GM23248 (cell line): Measurements from ENCODE around the gene SLC9A5. TPM values are rescaled to one million over a fixed set of nuclear protein-coding genes. Genes with fewer than 3 reads are reported as not detected.

Source experiments
- DNase-seq: peaks from one replicate; pipeline ENCODE4 v3.0.0-alpha.2; 2015
- H2AFZ ChIP-seq: fragments of 200-600 bp; sonication (generic); 2 replicates; pipeline ENCODE4 v1.6.1; 2016; ENCODE audit warnings: antibody characterized with exemption
- H3F3A ChIP-seq: fragments of 200-600 bp; sonication (generic); 2 replicates; pipeline ENCODE4 v1.6.1; 2016; ENCODE audit warnings: mild to moderate bottlenecking, antibody characterized with exemption, mixed run types; ENCODE audit not compliant: insufficient read depth
- H3K27ac ChIP-seq: fragments of 200-600 bp; sonication (generic); 2 replicates; pipeline ENCODE4 v1.5.1; 2016; ENCODE audit warnings: mild to moderate bottlenecking
- H3K27me3 ChIP-seq: fragments of 200-600 bp; sonication (generic); replicated peaks from 2 replicates; pipeline ENCODE4 v1.6.1; 2016; ENCODE audit warnings: mild to moderate bottlenecking; ENCODE audit not compliant: insufficient read depth
- H3K36me3 ChIP-seq: fragments of 200-600 bp; sonication (generic); 2 replicates; pipeline ENCODE4 v1.6.1; 2016; ENCODE audit warnings: low read depth, mild to moderate bottlenecking
- H3K4me1 ChIP-seq: fragments of 200-600 bp; sonication (generic); 2 replicates; pipeline ENCODE4 v1.6.1; 2016; ENCODE audit warnings: mild to moderate bottlenecking; ENCODE audit not compliant: insufficient read depth
- H3K4me2 ChIP-seq: fragments of 200-600 bp; sonication (generic); one replicate; pipeline ENCODE4 v1.6.1; 2016; ENCODE audit warnings: mild to moderate bottlenecking; ENCODE audit not compliant: unreplicated experiment
- H3K4me3 ChIP-seq: fragments of 200-600 bp; sonication (generic); 2 replicates; pipeline ENCODE4 v1.5.1; 2016; ENCODE audit warnings: mild to moderate bottlenecking
- H3K79me2 ChIP-seq: fragments of 200-600 bp; sonication (generic); 2 replicates; pipeline ENCODE4 v1.6.1; 2016; ENCODE audit warnings: mild to moderate bottlenecking; ENCODE audit not compliant: insufficient read depth
- H3K9ac ChIP-seq: fragments of 200-600 bp; sonication (generic); 2 replicates; pipeline ENCODE4 v1.6.1; 2016; ENCODE audit warnings: mild to moderate bottlenecking
- H3K9me2 ChIP-seq: fragments of 200-600 bp; sonication (generic); 2 replicates; pipeline ENCODE4 v1.6.1; 2016; ENCODE audit warnings: mixed run types, mild to moderate bottlenecking, moderate library complexity; ENCODE audit not compliant: insufficient read depth
- H3K9me3 ChIP-seq: fragments of 200-600 bp; sonication (generic); one replicate; pipeline ENCODE4 v1.6.1; 2017; ENCODE audit warnings: low read depth
- H4K20me1 ChIP-seq: fragments of 200-600 bp; sonication (generic); 2 replicates; pipeline ENCODE4 v1.6.0; 2016; ENCODE audit not compliant: insufficient read depth
- EZH2 ChIP-seq: fragments of 200-600 bp; sonication (generic); IDR thresholded peaks from 2 replicates; pipeline ENCODE4 v1.6.1; 2018; ENCODE audit warnings: antibody characterized with exemption, mild to moderate bottlenecking; ENCODE audit not compliant: insufficient read depth, poor library complexity, severe bottlenecking
- EZH2phosphoT487 ChIP-seq: fragments of 200-600 bp; sonication (generic); IDR thresholded peaks from 2 replicates; pipeline ENCODE4 v1.6.1; 2018; ENCODE audit warnings: antibody characterized with exemption, moderate library complexity, mild to moderate bottlenecking, low read depth; ENCODE audit not compliant: insufficient read depth
- WGBS, 2 experiments: methylation state at CpG; one replicate each; pipeline ENCODE4 v1.1.6; 2015 to 2017; ENCODE audit warnings: low lambda C conversion rate in 2 of 2, low coverage in 1 of 2; ENCODE audit errors: missing lambda C conversion rate in 2 of 2; 5-methylcytosine and 5-hydroxymethylcytosine counted together
- in situ Hi-C: fragments of 300-500 bp; cut with MboI; formaldehyde crosslinking; loops from 2 replicates; pipeline ENCODE4 v1.15.0; 2020
- polyA plus RNA-seq: library from polyadenylated mRNA; unstranded; fragments of >200 nt; fragmentation: Nextera tagmentation; extraction: Ambion mirVana; gene quantifications from 2 replicates; pipeline ENCODE4 v1.2.1, GENCODE V29; 2016
- total RNA-seq: library from RNA; depleted of rRNA; stranded (reverse); fragments of >200 nt; shearing (Covaris generic); gene quantifications from 2 replicates; pipeline ENCODE4 v1.2.3, GENCODE V29; 2014

SLC9A5 gene
- total and polyA plus RNA-seq, 2 experiments from 2014 or later = 2.2 to 2.5 TPM

DNA sequence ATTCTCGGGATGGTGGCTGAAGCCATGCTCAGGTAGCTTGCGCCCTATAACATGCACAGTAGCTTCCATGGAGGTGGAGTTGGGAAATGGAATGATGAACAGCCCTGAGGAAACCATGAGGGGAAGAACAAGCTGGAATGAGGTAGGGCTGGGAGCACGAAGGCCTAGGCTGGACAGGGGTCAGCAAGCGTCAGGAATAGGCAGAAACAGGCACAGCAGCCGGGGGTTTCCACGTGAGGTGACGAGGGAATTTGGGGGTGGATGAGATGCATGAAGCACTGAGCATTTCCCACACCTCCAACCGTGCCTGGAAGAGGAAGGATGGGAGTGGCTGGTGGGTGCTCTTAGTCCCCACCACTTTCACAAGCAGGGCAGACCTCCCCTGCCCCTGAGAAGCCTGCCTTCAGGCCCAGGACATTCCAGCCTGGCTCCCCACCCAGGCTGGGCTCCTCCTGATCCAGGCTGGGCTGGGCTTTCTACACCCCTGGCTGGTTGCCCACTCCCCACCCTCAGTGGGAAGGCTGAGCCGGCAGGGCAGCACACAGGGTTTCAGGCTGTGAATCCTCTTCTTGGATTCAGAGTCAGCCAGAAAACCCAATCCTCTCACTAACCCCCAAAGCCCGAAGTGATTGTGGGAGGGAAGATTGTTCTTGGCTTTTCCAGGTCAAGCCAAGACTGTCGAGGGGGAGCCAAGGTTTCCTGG lies 52.5 kb downstream of the SLC9A5 start:
- Histone ChIP-seq H2AFZ (no peak overlapping the region), H3K27ac (no peak overlapping the region), H3K4me1 (peaks cover 27% of the 10 kb centered on the region), H3K9me2 (no peaks in the 10 kb centered on the region), H3K4me3 (no peak overlapping the region), H3K36me3 (no peaks in the 10 kb centered on the region), H3K9ac (no peak overlapping the region), H3K9me3 (no peaks in the 10 kb centered on the region), H3K27me3 (no peaks in the 10 kb centered on the region), H4K20me1 (no peaks in the 10 kb centered on the region), H3K4me2 (no peak overlapping the region), H3K79me2 (no peaks in the 10 kb centered on the region), H3F3A (no peaks in the 10 kb centered on the region; the same call in 1 of the 2 replicates)
- WGBS, 2 experiments = 65 to 66% methylated on average over 11 of the region's 11 CpGs
- in situ Hi-C loops = no loop called here
- DNase-seq = peak; percentile 32
- no peak for TF ChIP-seq EZH2
- TF ChIP-seq EZH2phosphoT487 = no peak

DNA sequence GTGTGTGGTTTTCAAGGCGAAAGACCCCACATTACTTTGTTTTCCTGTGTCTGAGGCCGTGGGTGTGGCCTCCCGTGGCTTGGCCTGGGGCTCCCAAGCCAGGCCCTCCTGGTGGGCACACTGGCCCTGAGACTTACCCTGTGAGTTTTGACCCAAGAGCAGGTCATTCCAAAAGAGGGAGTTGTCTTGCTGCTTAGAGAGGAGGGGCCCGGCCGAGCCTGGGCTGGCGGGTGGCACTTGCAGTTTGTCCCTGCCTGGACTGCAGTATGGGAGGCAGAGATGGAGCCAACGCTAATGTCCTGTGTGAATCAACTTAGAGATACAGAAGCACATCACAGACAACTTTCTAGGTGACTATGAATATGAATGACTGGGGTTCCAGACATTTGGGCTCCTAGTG lies 53.3 kb downstream of the SLC9A5 start:
- DNase-seq = no peak
- H3K36me3 ChIP-seq = no peaks in the 10 kb centered on the region
- H3K27ac ChIP-seq = no peak overlapping the region
- no peak overlapping the region for H3K9ac ChIP-seq
- no peak for TF ChIP-seq EZH2
- no peak for TF ChIP-seq EZH2phosphoT487
- in situ Hi-C loops = no loop called here
- H3K9me2 ChIP-seq = no peaks in the 10 kb centered on the region
- H3K4me1 ChIP-seq = peaks cover 19% of the 10 kb centered on the region
- H3K79me2 ChIP-seq = no peaks in the 10 kb centered on the region
- no peak overlapping the region for H3K4me2 ChIP-seq
- H4K20me1 ChIP-seq = no peaks in the 10 kb centered on the region
- 44 to 58% methylated on average over 7 of the region's 7 CpGs for WGBS, 2 experiments
- H2AFZ ChIP-seq = no peak overlapping the region
- H3K4me3 ChIP-seq = no peak overlapping the region
- no peaks in the 10 kb centered on the region for H3K27me3 ChIP-seq
- no peaks in the 10 kb centered on the region; the same call in 1 of the 2 replicates for H3F3A ChIP-seq
- H3K9me3 ChIP-seq = no peaks in the 10 kb centered on the region

DNA sequence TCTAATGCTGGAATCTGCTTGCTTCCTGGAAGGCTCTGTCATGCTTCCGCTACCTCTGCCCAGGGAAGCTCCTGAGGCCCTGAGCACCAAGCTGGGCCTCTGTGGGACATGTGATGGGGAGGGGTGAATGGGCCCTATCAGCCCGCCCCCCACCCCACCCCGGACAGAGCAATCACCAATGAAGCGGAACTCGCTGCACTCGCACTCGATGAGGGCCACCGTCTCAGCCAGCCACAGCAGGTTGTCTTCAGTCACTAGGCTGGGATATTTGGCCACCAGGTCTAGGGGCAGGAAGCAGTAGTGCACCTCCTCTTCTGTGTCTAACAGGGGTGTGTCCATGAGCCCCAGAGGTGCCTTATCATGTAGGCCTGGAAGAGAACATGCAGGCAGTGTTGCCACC lies 54.2 kb downstream of the SLC9A5 start:
- Histone ChIP-seq H3K79me2 (no peaks in the 10 kb centered on the region), H3K4me1 (peaks cover 16% of the 10 kb centered on the region), H3K27me3 (no peaks in the 10 kb centered on the region), H3K9me2 (no peaks in the 10 kb centered on the region), H3K9me3 (no peaks in the 10 kb centered on the region), H3K27ac (no peak overlapping the region), H3K9ac (no peak overlapping the region), H3F3A (no peaks in the 10 kb centered on the region; the same call in 1 of the 2 replicates), H3K4me3 (no peak overlapping the region), H3K4me2 (no peak overlapping the region), H4K20me1 (no peaks in the 10 kb centered on the region), H2AFZ (no peak overlapping the region), H3K36me3 (no peaks in the 10 kb centered on the region)
- 83 to 89% methylated on average over 7 to 8 of the region's 8 CpGs for WGBS, 2 experiments
- in situ Hi-C loops = no loop called here
- no peak for TF ChIP-seq EZH2phosphoT487
- no peak for TF ChIP-seq EZH2
- no peak for DNase-seq

DNA sequence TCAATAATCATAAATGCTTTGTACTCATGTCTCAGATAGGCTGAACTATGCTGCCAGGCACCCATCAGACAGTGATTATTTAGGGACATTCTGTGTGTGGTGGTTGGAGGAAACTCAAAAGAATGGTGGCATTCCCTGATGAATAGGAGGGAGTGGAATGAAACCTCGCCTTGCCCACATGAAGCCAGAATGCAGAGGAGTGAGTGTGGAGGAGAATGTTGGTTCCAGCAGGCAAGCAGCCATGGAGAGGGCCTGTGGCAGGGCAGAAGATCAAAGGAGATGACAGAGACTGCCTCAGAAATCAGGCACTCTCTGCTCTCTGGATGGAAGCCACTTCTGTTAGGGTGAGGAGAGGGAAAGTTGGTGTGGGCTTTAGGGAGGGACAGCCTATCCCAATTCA lies 55.2 kb downstream of the SLC9A5 start:
- H3K27ac ChIP-seq = no peak overlapping the region

More for the DNA sequence above, 55.2 kb downstream of the SLC9A5 start:
- TF ChIP-seq EZH2 (no peak), EZH2phosphoT487 (no peak)
- Histone ChIP-seq H3K36me3 (no peaks in the 10 kb centered on the region), H3K4me1 (peaks cover 16% of the 10 kb centered on the region), H3K27me3 (no peaks in the 10 kb centered on the region), H3K9me2 (no peaks in the 10 kb centered on the region), H3F3A (no peaks in the 10 kb centered on the region; the same call in 1 of the 2 replicates), H3K9ac (no peak overlapping the region), H3K9me3 (no peaks in the 10 kb centered on the region), H2AFZ (no peak overlapping the region), H3K79me2 (no peaks in the 10 kb centered on the region), H3K4me2 (peak overlapping the region; percentile 6), H3K4me3 (no peak overlapping the region), H4K20me1 (no peaks in the 10 kb centered on the region)
- in situ Hi-C loops = no loop called here
- peak; percentile 76 for DNase-seq
- 19 to 42% methylated on average over 1 of the region's 1 CpG for WGBS, 2 experiments
